ENCODE measurements around the gene TNNT3.

Gene TNNT3

DNA sequence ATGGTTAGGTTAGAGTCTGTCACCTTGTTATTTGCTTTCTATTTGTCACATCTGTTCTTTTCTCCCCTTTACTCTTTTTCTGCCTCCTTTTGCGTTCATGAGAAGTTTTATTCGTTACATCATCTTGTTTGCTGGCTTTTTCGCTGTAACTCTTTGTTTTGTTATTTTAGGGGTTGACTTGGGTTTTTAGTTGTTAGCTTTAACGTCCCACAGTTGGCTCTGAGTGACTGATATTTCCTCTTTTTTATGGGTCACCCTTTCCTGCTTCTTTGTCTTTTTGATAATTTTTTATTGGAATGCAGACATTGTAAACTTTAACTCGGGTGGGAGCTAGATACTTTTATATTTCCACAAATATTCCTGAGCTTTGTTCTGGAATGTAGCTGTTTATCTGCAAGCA, 13.3 kb upstream of the TNNT3 start:
- Histone ChIP-seq H4K20me1 (ENCODE audit: low read depth, low read length) (no peaks in the 10 kb centered on the region), H3K4me2 (ENCODE audit: low read depth, low read length, poor library complexity, severe bottlenecking) (no peak overlapping the region), H3K9me3 (ENCODE audit: insufficient read depth, low read length) (no peaks in the 10 kb centered on the region), H3K4me3 (ENCODE audit: insufficient read depth, low read length, poor library complexity, severe bottlenecking) (no peak overlapping the region), H3K79me2 (ENCODE audit: insufficient read depth, low read length) (no peaks in the 10 kb centered on the region), H3K36me3 (ENCODE audit: low read length) (no peaks in the 10 kb centered on the region), H3K27ac (ENCODE audit: low read depth, low read length) (no peak overlapping the region), H3K9me2 (replicated peaks; ENCODE audit: insufficient read depth, low read length) (no peaks in the 10 kb centered on the region), H3K9ac (ENCODE audit: low read length) (no peak overlapping the region), H3F3A (ENCODE audit: insufficient read depth) (no peaks in the 10 kb centered on the region), H3K27me3 (ENCODE audit: low read length) (no peaks in the 10 kb centered on the region), H2AFZ (ENCODE audit: low read depth, low read length, severe bottlenecking) (no peak overlapping the region)
- TF ChIP-seq, protein P1, sequence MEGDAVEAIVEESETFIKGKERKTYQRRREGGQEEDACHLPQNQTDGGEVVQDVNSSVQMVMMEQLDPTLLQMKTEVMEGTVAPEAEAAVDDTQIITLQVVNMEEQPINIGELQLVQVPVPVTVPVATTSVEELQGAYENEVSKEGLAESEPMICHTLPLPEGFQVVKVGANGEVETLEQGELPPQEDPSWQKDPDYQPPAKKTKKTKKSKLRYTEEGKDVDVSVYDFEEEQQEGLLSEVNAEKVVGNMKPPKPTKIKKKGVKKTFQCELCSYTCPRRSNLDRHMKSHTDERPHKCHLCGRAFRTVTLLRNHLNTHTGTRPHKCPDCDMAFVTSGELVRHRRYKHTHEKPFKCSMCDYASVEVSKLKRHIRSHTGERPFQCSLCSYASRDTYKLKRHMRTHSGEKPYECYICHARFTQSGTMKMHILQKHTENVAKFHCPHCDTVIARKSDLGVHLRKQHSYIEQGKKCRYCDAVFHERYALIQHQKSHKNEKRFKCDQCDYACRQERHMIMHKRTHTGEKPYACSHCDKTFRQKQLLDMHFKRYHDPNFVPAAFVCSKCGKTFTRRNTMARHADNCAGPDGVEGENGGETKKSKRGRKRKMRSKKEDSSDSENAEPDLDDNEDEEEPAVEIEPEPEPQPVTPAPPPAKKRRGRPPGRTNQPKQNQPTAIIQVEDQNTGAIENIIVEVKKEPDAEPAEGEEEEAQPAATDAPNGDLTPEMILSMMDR (IDR thresholded peaks at IDR 0.05; ENCODE audit: insufficient read depth, low read length, poor library complexity, severe bottlenecking) = no peak
- TF ChIP-seq EZH2phosphoT487 (conservative IDR thresholded peaks at IDR 0.05; ENCODE audit: low read length) = no peak

DNA sequence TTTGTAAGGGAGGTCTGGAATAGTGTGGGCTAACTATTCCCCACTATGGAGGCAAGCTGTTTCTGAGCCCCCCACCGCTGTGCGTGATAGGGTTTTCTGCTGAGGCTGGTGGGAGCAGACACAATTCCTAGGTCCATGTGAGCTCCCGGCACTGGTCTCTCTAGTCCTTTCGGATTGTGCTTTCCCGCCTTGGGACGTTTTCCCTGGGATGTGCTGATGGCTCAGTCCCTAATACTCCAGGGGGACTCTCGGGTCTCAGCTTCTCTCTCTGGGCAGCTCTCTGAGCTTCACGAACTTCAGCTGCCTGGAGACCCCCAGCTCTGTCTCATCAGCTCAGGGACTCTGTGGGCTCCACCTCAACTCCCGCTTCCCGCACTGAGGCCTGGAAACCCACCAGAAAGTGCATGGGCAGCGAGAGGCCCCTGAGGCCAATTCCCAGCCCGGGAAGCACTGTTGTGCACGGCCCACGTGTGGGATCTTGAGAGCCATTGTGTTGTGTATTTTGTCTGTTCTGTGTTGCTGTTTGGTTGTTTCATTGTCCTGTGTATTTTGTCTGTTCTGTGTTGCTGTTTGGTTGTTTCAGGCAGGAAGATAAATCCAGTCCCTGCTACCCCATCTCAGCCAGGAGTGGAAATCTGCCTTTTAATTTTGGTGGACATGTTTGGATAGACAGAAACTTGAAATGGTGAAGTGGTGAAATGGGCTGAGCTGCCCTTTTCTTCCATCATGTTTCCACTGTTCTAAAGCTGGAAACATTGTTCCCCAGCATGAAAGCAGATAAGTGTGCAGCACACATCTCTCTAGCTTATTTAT, 12.7 kb upstream of the TNNT3 start:
- Histone ChIP-seq H3K27me3 (ENCODE audit: low read length) (no peaks in the 10 kb centered on the region), H3K4me2 (ENCODE audit: low read depth, low read length, poor library complexity, severe bottlenecking) (no peak overlapping the region), H3K27ac (ENCODE audit: low read depth, low read length) (no peak overlapping the region), H3K79me2 (ENCODE audit: insufficient read depth, low read length) (no peaks in the 10 kb centered on the region), H3K9me2 (replicated peaks; ENCODE audit: insufficient read depth, low read length) (no peaks in the 10 kb centered on the region), H3K9ac (ENCODE audit: low read length) (no peak overlapping the region), H3K9me3 (ENCODE audit: insufficient read depth, low read length) (no peaks in the 10 kb centered on the region), H3K4me3 (ENCODE audit: insufficient read depth, low read length, poor library complexity, severe bottlenecking) (no peak overlapping the region), H3F3A (ENCODE audit: insufficient read depth) (no peaks in the 10 kb centered on the region), H4K20me1 (ENCODE audit: low read depth, low read length) (no peaks in the 10 kb centered on the region), H2AFZ (ENCODE audit: low read depth, low read length, severe bottlenecking) (no peak overlapping the region), H3K36me3 (ENCODE audit: low read length) (no peaks in the 10 kb centered on the region)
- no peak for TF ChIP-seq EZH2phosphoT487 (conservative IDR thresholded peaks at IDR 0.05; ENCODE audit: low read length)
- TF ChIP-seq, protein P1 (IDR thresholded peaks at IDR 0.05; ENCODE audit: insufficient read depth, low read length, poor library complexity, severe bottlenecking) = no peak

DNA sequence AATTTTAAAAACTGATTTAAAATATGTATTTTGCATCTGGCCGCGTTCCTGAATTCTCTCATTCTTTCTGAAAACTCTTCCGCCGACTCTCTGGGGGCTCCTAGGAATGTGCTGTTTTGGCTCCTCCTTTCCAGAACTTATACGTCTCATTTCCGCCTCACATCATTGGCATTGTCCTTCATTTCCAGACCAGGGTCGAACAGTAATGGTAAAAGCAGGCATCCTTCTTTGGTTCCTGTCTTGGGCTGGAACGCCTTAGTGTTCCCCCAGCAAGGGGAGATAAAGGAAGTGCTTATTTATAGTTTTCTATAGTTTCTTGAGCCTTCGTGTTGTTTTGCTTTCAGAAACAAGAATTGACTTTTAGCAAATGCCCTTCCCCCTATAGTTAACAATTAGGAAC, 10.9 kb upstream of the TNNT3 start:
- H3K36me3 ChIP-seq (ENCODE audit: low read length) = no peaks in the 10 kb centered on the region
- H3K79me2 ChIP-seq (ENCODE audit: insufficient read depth, low read length) = no peaks in the 10 kb centered on the region
- H3F3A ChIP-seq (ENCODE audit: insufficient read depth) = no peaks in the 10 kb centered on the region
- H3K4me2 ChIP-seq (ENCODE audit: low read depth, low read length, poor library complexity, severe bottlenecking) = no peak overlapping the region
- TF ChIP-seq, protein P1 (IDR thresholded peaks at IDR 0.05; ENCODE audit: insufficient read depth, low read length, poor library complexity, severe bottlenecking) = no peak
- no peak for TF ChIP-seq EZH2phosphoT487 (conservative IDR thresholded peaks at IDR 0.05; ENCODE audit: low read length)
- no peak overlapping the region for H3K9ac ChIP-seq (ENCODE audit: low read length)
- H3K9me2 ChIP-seq (replicated peaks; ENCODE audit: insufficient read depth, low read length) = no peaks in the 10 kb centered on the region
- no peak overlapping the region for H3K4me3 ChIP-seq (ENCODE audit: insufficient read depth, low read length, poor library complexity, severe bottlenecking)
- no peaks in the 10 kb centered on the region for H3K27me3 ChIP-seq (ENCODE audit: low read length)
- H2AFZ ChIP-seq (ENCODE audit: low read depth, low read length, severe bottlenecking) = no peak overlapping the region
- no peaks in the 10 kb centered on the region for H4K20me1 ChIP-seq (ENCODE audit: low read depth, low read length)
- no peak overlapping the region for H3K27ac ChIP-seq (ENCODE audit: low read depth, low read length)
- H3K9me3 ChIP-seq (ENCODE audit: insufficient read depth, low read length) = no peaks in the 10 kb centered on the region

All from SU-DHL-6 (cell line).